OCI-LY7 (cell line): ENCODE measurements around the gene SORD. TPM values are rescaled to one million over a fixed set of nuclear protein-coding genes. Genes with fewer than 3 reads are reported as not detected.
"Not testable (repeated sequence)": the region's sequence is repeated elsewhere in the genome, so short reads cannot be mapped to it uniquely, and the experiment has no call there.

Experiments used
- BruUV-seq: library from RNA; stranded (reverse); fragments of 400-500 nt; replicated peaks from 2 replicates; lab custom pipeline; 2021; lab: Mats Ljungman, UMichigan
- CTCF ChIA-PET: fragments of 300-600 bp; sonication (Branson Sonifier 250); formaldehyde crosslinking; loops from one replicate; lab custom pipeline; 2022; ENCODE audit warnings: antibody characterized with exemption; ENCODE audit not compliant: unreplicated experiment; lab: Charles Lee
- POLR2A ChIA-PET: fragments of 300-600 bp; sonication (Branson Sonifier 250); formaldehyde crosslinking; loops from one replicate; lab custom pipeline; 2022; ENCODE audit warnings: antibody characterized with exemption; lab: Charles Lee
- DNase-seq: peaks from one replicate; pipeline ENCODE4 v3.0.0-alpha.2; 2015; ENCODE audit warnings: low spot score
- H2AFZ ChIP-seq: fragments of 200-600 bp; sonication (generic), shearing (Covaris generic); 2 replicates; pipeline ENCODE4 v1.6.1; 2014; ENCODE audit warnings: mild to moderate bottlenecking, antibody characterized with exemption, low read length, moderate library complexity
- H3K27ac ChIP-seq: fragments of 200-600 bp; sonication (generic); 2 replicates; pipeline ENCODE4 v1.5.1; 2014; ENCODE audit warnings: mixed run types, low read depth, mild to moderate bottlenecking, moderate library complexity, low read length, inconsistent platforms; ENCODE audit not compliant: poor library complexity, severe bottlenecking
- H3K36me3 ChIP-seq: fragments of 200-600 bp; sonication (generic); 2 replicates; pipeline ENCODE4 v1.6.1; 2014; ENCODE audit warnings: mild to moderate bottlenecking, antibody characterized with exemption, low read length, moderate library complexity, mixed read lengths; ENCODE audit not compliant: insufficient read depth
- H3K4me1 ChIP-seq: fragments of 200-600 bp; sonication (generic); 2 replicates; pipeline ENCODE4 v1.5.1; 2014; ENCODE audit warnings: mild to moderate bottlenecking, low read length; ENCODE audit not compliant: insufficient read depth, poor library complexity, severe bottlenecking
- H3K4me2 ChIP-seq: fragments of 200-600 bp; sonication (generic); 2 replicates; pipeline ENCODE4 v1.6.1; 2014; ENCODE audit warnings: mild to moderate bottlenecking, low read length
- H3K4me3 ChIP-seq: fragments of 200-600 bp; sonication (generic); 2 replicates; pipeline ENCODE4 v1.5.1; 2014; ENCODE audit warnings: mild to moderate bottlenecking, low read depth, low read length; ENCODE audit not compliant: poor library complexity, severe bottlenecking
- H3K79me2 ChIP-seq: fragments of 200-600 bp; sonication (generic); 2 replicates; pipeline ENCODE4 v1.6.1; 2016; ENCODE audit warnings: low read depth, mild to moderate bottlenecking, low read length, moderate library complexity, mixed read lengths; ENCODE audit not compliant: insufficient read depth
- H3K9me2 ChIP-seq: fragments of 200-600 bp; sonication (generic); 2 replicates; pipeline ENCODE4 v1.6.1; 2016; ENCODE audit warnings: mild to moderate bottlenecking, low read length, mixed read lengths; ENCODE audit not compliant: insufficient read depth
- H3K9me3 ChIP-seq: fragments of 200-600 bp; sonication (generic); 2 replicates; pipeline ENCODE4 v1.6.1; 2014; ENCODE audit warnings: mild to moderate bottlenecking, mixed run types, low read length, mixed read lengths
- H4K20me1 ChIP-seq: fragments of 200-600 bp; sonication (generic); 2 replicates; pipeline ENCODE4 v1.6.1; 2014; ENCODE audit warnings: mild to moderate bottlenecking, antibody characterized with exemption, low read length, moderate library complexity, mixed read lengths; ENCODE audit not compliant: insufficient read depth
- CTCF ChIP-seq: fragments of 200-600 bp; sonication (generic); conservative IDR thresholded peaks from 2 replicates; pipeline ENCODE4 v1.5.1; 2014; ENCODE audit warnings: mild to moderate bottlenecking, antibody characterized with exemption, low read length, moderate library complexity, mixed read lengths
- EZH2phosphoT487 ChIP-seq: fragments of 200-600 bp; sonication (generic); IDR thresholded peaks from 2 replicates; pipeline ENCODE4 v1.6.1; 2018; ENCODE audit warnings: low read depth, borderline replicate concordance, mild to moderate bottlenecking, mixed run types, antibody characterized with exemption, low read length, moderate library complexity, mixed read lengths
- intact Hi-C: fragments of 100-400 bp; cut with micrococcal nuclease; formaldehyde crosslinking; loops from one replicate; pipeline ENCODE4 v1.10.0; 2022; ENCODE audit not compliant: unreplicated experiment
- total RNA-seq, 2 experiments: library from RNA; depleted of rRNA in 1 of 2; stranded (reverse); fragments of >200 nt in 1 of 2; shearing (Covaris generic) in 1 of 2; gene quantifications; 2 replicates each; pipeline ENCODE4 v1.2.3, GENCODE V29; 2014 to 2022

SORD gene
- total RNA-seq, 2 experiments from 2014 or later = 10.4 to 17.8 TPM

- Histone ChIP-seq H3K27ac (no peak overlapping the region), H3K9me2 (no peaks in the 10 kb centered on the region), H3K36me3 (no peaks in the 10 kb centered on the region), H3K9me3 (no peaks in the 10 kb centered on the region), H3K4me2 (no peak overlapping the region), H3K4me1 (peaks cover 15% of the 10 kb centered on the region), H2AFZ (no peak overlapping the region), H4K20me1 (no peaks in the 10 kb centered on the region), H3K79me2 (no peaks in the 10 kb centered on the region), H3K4me3 (no peak overlapping the region)
- no peak for TF ChIP-seq CTCF
- TF ChIP-seq EZH2phosphoT487 = no peak
- BruUV-seq = no TSS peak
- intact Hi-C loops = no loop called here
- DNase-seq = no peak
- ChIA-PET CTCF (no interaction called here), POLR2A (no interaction called here)
Observed at GRCh38 chr15:45021348-45021747, 1.6 kb upstream of the SORD start.

DNA sequence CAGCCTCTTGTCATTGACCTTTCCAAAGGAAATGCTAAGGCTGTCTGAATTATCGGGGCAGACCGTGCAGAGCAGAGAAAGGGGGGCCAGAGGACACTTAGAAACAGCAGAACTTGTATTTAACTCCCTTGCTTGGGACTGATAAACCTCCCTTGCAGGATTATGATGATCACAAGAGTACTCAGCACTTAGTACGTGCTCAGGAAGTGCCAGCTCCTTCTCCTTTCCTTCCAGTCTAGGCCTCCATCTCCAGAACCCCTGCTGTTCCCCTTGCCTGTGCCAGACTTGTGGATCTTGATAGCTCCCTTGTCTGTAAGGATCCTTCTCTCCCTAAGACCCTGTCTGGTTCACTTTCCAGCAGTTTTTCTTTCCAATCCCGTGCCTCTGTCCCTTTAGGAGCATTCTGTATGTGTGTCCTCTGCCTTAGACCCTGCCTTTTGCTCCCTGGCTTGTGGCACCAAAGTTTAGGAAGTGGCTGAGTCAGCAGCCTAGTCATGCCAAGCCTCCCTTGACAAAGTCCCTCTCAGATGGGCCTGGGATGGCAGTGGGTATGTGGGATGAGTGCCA lies 747 bp downstream of the SORD start:
- no peak overlapping the region for H3K27ac ChIP-seq
- peaks cover under 1% of the 10 kb centered on the region; the same call in 1 of the 2 replicates for H3K9me3 ChIP-seq
- peak; percentile 3 for DNase-seq
- H3K9me2 ChIP-seq = no peaks in the 10 kb centered on the region
- peak overlapping the region; percentile 80 for H3K4me2 ChIP-seq
- no peaks in the 10 kb centered on the region for H4K20me1 ChIP-seq
- TF ChIP-seq EZH2phosphoT487 (no peak), CTCF (no peak)
- peaks cover under 1% of the 10 kb centered on the region; the same call in 1 of the 2 replicates for H3K36me3 ChIP-seq
- ChIA-PET POLR2A (no interaction called here), CTCF (interaction anchor here (0.8 kb wide), 1 partner anchor 94 kb away, joined by 3 read pairs; no protein-coding TSS in a partner anchor)
- H3K79me2 ChIP-seq = no peaks in the 10 kb centered on the region
- intact Hi-C loops = no loop called here
- no TSS peak for BruUV-seq
- peak overlapping the region; percentile 87 for H3K4me3 ChIP-seq
- peak overlapping the region; percentile 96 for H2AFZ ChIP-seq
- peaks cover 19% of the 10 kb centered on the region for H3K4me1 ChIP-seq

DNA sequence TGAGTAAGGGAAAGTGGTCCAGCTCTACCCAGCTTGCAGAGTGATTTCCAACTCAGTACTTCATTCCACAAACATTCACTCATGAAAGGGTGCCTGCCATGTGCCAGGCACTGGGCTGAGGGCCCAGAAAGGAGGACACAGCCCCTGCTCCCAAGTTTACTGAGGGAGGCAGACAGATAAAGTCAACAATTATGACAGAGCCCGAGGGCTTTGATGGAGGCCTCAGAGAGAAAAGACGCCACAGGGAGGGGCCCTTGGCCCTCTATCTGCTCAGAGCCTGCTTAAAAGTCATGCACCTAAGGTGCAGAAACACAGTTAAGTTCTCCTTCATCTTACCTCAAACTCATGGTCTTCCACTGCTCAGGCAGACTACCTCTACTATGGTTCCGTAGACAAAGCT lies 1.7 kb downstream of the SORD start:
- peaks cover 19% of the 10 kb centered on the region for H3K4me1 ChIP-seq
- CTCF ChIA-PET, DNase-seq, H4K20me1 ChIP-seq, H2AFZ ChIP-seq, H3K79me2 ChIP-seq, H3K4me3 ChIP-seq, H3K27ac ChIP-seq, H3K9me2 ChIP-seq, BruUV-seq, H3K36me3 ChIP-seq, H3K9me3 ChIP-seq, H3K4me2 ChIP-seq: not testable (repeated sequence)
- POLR2A ChIA-PET = interaction anchor here (0.6 kb wide), 1 partner anchor 33 kb away, joined by 3 read pairs; no protein-coding TSS in a partner anchor
- intact Hi-C loops = loop anchor here (5.0 kb wide), 2 partner anchors 162 to 447 kb away; no protein-coding TSS in a partner anchor

DNA sequence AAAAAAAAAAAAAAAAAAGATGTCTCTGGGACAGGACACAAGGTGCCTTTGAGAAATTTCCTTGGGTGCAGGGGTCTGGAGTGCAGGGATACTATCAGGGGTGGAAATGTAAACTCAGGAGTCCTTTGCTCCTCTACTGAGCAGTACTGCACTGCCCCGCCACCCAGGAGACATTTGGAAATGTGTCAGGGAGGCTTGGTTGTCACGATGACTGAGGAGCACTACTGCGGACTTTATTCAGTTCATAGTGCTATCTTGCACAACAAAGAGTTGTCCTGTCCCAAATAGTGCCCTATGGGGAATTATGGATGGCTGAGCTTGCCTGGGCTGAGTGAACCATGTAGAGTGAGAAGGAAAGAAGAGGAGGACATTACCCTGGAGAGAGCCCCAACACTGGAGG lies 2.6 kb downstream of the SORD start:
- BruUV-seq, H4K20me1 ChIP-seq, H3K27ac ChIP-seq, CTCF ChIA-PET, H3K79me2 ChIP-seq, H3K9me2 ChIP-seq, H2AFZ ChIP-seq, H3K4me2 ChIP-seq, POLR2A ChIA-PET, DNase-seq, H3K4me3 ChIP-seq: not testable (repeated sequence)
- Histone ChIP-seq H3K36me3 (peaks cover 15% of the 10 kb centered on the region), H3K4me1 (peaks cover 19% of the 10 kb centered on the region), H3K9me3 (peaks cover 13% of the 10 kb centered on the region)
- intact Hi-C loops = loop anchor here (5.0 kb wide), 2 partner anchors 163 to 448 kb away; no protein-coding TSS in a partner anchor
